NCI-H2227 treated with DMSO at 0.1 percent for 48 hours (cell line): Measurements from ENCODE around the gene AKNA.

ENCODE experiments used
- DNase-seq: peaks from one replicate; lab custom pipeline; 2025; lab: John Stamatoyannopoulos, UW

AKNA gene

DNA sequence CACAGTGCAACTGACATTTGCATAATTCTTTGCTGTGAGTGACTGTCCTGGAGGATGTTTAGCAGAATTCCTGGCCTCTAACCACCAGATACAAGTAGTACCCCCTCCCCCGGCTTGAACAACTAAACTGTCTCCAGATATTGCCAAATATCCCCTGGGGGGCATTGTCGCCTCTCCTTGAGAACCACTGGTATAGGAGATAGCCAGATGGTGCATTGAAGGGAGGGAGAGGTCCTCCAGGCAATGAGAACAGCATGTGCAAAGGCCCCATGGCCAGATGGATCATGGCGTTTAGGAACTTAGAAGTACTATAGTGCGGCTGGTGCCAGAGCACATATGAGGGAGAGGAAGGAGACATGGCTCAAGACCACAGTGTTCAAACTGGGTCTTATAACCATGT, 83.8 kb downstream of the AKNA start:
- no peak for DNase-seq

- no peak for DNase-seq
Measured at GRCh38 chr9:114303571-114303970, 84.2 kb downstream of the AKNA start.

GRCh38 chr9:114302727-114303126, 85.1 kb downstream of the AKNA start:
- DNase-seq = no peak

DNA sequence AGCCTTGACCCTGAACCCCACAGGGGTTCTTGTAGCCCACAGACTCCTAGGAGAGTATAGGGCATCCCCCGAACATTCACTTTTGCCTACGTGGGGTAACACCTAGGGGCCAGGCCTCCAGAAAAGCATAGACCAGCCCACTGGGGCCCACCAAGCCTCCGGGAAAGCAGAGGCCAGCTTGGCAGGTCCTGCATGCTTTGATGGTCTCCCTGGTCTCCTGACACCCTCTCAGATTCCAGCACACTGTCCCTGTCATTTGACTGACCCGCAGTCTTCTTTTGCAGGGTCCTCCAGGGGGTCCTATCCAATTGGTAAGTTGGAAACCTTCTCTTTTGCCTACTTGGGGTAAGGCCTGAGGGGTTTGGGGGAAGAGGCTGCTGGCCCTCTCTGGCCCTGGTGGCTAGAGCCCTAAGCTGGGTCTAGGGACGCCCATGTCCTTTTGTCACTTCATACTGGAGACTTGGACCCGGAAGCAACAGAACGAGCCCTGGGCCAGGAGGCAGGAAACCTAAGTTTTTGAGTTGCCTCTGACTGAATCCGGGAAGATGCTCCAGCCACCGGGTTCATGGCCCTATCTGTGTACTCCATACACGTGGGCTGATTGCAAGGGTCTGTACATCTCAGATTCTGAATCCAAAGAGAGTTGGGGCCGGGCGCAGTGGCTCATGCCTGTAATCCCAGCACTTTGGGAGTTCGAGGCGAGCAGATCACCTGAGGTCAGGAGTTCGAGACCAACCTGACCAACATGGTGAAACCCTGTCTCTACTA, 85.8 kb downstream of the AKNA start:
- no peak for DNase-seq

- DNase-seq = no peak
Measured at GRCh38 chr9:114300846-114301797, 86.7 kb downstream of the AKNA start.

GRCh38 chr9:114300153-114300845, 87.5 kb downstream of the AKNA start:
- no peak for DNase-seq

- DNase-seq = no peak
Measured at GRCh38 chr9:114299286-114300152, 88.3 kb downstream of the AKNA start.

- no peak for DNase-seq
Measured at GRCh38 chr9:114296338-114296737, 91.4 kb downstream of the AKNA start.

GRCh38 chr9:114294664-114295063, 93.1 kb downstream of the AKNA start:
- DNase-seq = no peak

GRCh38 chr9:114291886-114292590, 95.7 kb downstream of the AKNA start:
- no peak for DNase-seq

DNA sequence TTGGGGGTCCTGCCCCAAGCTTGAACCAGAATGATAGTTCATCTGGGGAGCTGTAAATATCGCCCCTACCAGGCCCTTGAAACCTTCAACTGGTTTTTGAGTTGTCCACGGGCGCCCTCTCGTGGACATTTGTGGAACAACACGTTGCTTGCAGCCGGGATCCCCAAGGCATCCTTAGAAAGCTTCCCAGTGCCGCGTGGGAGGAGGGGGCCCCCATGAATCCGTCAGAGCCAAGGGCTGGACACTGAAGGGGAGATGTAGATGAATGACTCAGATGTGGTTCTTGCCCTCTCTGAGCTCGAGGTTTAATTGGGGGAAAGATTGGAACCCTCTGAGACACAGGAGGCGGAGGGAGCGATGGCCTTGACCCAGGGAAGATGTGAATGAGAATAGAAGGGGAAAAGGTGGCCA, 96.7 kb downstream of the AKNA start:
- peak; percentile 21 for DNase-seq

GRCh38 chr9:114290561-114290986, 97.2 kb downstream of the AKNA start:
- DNase-seq = no peak

DNA sequence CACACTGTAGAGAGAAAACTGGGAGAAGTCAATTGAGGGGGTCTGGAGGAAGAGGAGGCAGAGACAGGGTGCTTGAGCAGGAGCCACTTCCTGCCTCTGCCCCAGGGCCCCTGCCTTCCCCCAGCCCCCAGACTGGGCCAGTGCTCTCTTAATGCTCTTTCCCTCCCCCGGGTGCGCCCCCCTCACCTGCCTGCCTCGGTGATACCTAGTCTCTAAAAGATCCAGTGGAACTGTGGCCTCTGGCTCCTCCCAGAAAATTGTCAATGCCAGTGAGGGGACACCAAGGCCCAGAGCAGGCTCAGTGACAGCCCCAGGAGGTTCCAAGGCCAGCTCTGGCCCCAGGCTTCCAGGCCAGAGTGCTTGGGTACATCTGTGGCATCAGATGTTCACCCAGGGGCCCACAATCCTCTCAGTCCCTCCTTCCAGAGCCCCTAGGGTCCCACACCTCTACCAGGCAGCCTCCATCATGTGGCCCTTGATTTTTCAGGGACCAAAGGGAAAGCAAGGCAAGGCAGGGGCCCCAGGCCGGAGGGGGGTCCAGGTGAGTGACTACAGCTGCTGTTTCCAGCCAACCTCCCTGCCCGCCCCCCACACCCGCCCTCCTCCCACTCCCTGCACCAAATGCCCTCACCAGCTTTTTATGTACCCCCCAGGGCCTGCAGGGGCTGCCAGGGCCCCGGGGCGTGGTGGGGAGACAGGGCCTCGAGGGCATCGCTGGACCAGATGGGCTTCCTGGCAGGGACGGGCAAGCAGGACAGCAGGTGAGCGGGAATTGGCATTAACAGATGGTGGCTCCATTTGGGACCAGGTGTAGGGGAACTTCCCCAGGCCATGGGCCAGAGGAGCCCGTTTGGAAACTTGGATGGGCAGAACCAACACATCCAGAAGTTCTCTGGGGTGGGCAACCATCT, 98.0 kb downstream of the AKNA start:
- no peak for DNase-seq

- DNase-seq = no peak
Measured at GRCh38 chr9:114289106-114289505, 98.7 kb downstream of the AKNA start.

DNA sequence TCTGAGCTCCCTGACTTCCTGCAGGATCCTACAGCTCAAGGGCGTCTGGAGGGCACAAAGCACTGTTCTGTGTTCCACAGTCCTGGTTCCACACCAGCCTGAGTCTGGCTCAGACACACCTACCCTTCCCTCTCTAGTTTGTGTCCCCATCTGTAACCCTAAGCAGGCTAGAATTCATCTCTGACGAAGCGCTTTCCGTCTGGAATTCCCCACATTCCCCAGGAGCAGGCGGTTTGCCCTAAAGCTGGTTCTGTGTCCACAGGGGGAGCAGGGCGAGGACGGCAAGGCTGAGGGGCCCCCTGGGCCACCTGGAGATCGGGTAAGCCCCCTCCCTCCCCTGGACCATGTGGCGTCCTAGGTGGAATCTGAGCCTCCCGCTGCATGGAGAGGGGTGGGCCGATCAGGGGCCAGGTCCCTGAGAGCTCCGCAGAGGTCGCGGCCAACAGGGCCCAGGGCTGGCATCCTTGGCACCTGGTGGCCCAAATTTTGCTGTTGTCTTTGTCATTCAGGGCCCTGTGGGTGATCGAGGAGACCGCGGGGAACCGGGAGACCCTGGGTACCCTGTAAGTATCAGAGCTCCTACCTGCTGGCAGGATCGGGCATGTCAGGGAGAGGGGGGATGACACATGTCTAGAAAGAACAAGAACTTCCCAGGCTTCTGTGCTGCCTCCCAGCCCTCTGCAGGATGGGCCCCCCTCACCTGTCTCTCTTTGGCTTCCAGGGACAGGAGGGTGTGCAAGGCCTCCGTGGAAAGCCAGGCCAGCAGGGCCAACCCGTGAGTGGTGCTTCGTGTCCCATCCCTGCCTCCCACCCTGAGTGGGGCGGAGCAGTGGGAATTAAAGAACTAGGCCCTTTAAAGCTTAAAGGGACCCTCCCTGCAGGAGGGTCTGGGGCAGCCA, 99.3 kb downstream of the AKNA start:
- no peak for DNase-seq

GRCh38 chr9:114287763-114288192, 100.0 kb downstream of the AKNA start:
- DNase-seq = no peak

GRCh38 chr9:114287001-114287762, 100.6 kb downstream of the AKNA start:
- no peak for DNase-seq

DNA sequence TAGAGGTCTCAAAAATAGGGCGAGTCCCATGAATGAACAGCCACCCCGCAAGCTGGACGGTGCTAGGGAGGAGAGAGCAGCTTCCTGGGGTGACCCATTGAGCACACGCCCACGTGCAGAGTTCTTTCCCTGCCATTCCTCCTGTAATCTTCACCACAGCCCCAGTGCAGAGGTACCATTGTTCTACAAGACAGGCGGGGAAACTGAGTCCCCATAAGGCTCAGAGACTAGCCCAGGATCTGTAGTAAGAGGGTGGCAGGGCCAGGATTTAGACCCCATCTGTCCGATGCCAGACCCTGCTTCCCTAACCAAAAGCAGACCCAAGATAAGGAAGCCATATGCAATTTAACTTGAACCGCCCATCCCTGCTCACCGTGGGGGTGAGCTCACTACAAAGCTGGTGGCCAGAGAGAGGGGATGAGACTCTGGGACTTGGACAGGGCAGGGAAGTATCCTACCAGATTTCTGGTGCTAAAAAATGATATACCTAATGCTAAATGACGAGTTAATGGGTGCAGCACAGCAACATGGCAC, 101.6 kb downstream of the AKNA start:
- no peak for DNase-seq
